HEK293T (cell line): ENCODE results near the gene HACD1.

Experiments
- ARNT ChIP-seq: fragments of 450-650 bp; IDR thresholded peaks from 2 replicates; pipeline ENCODE4 v1.6.1; 2017; ENCODE audit warnings: mild to moderate bottlenecking
- BHLHE40 ChIP-seq: fragments of 450-650 bp; IDR thresholded peaks from 2 replicates; pipeline ENCODE4 v1.6.1; 2016; ENCODE audit warnings: mild to moderate bottlenecking, moderate library complexity, borderline replicate concordance
- CTBP1 ChIP-seq: fragments of 450-650 bp; IDR thresholded peaks from 2 replicates; pipeline ENCODE4 v1.6.1; 2016; ENCODE audit warnings: borderline replicate concordance
- ELF4 ChIP-seq: fragments of 450-650 bp; IDR thresholded peaks from 2 replicates; pipeline ENCODE4 v1.6.1; 2017; ENCODE audit warnings: antibody characterized with exemption
- FOXA1 ChIP-seq: fragments of 450-650 bp; IDR thresholded peaks from 2 replicates; pipeline ENCODE4 v1.6.1; 2016; ENCODE audit warnings: mild to moderate bottlenecking
- FOXK2 ChIP-seq: fragments of 450-650 bp; IDR thresholded peaks from 2 replicates; pipeline ENCODE4 v1.6.1; 2016; ENCODE audit warnings: mild to moderate bottlenecking
- FOXM1 ChIP-seq: fragments of 450-650 bp; IDR thresholded peaks from 2 replicates; pipeline ENCODE4 v1.6.1; 2017; ENCODE audit warnings: mild to moderate bottlenecking, borderline replicate concordance
- HDGF ChIP-seq: fragments of 450-650 bp; IDR thresholded peaks from 2 replicates; pipeline ENCODE4 v1.6.1; 2017; ENCODE audit warnings: antibody characterized with exemption, borderline replicate concordance
- L3MBTL2 ChIP-seq: fragments of 450-650 bp; conservative IDR thresholded peaks from 2 replicates; pipeline ENCODE4 v1.6.1; 2016; ENCODE audit warnings: mild to moderate bottlenecking
- LEF1 ChIP-seq: fragments of 450-650 bp; IDR thresholded peaks from 2 replicates; pipeline ENCODE4 v1.6.1; 2017; ENCODE audit warnings: mild to moderate bottlenecking, borderline replicate concordance
- NFRKB ChIP-seq: fragments of 450-650 bp; IDR thresholded peaks from 2 replicates; pipeline ENCODE4 v1.6.1; 2016; ENCODE audit warnings: mild to moderate bottlenecking, moderate library complexity
- SUZ12 ChIP-seq: fragments of 450-650 bp; IDR thresholded peaks from 2 replicates; pipeline ENCODE4 v1.6.1; 2016; ENCODE audit warnings: mild to moderate bottlenecking
- TARDBP ChIP-seq: fragments of 450-650 bp; IDR thresholded peaks from 2 replicates; pipeline ENCODE4 v1.6.1; 2016

DNA sequence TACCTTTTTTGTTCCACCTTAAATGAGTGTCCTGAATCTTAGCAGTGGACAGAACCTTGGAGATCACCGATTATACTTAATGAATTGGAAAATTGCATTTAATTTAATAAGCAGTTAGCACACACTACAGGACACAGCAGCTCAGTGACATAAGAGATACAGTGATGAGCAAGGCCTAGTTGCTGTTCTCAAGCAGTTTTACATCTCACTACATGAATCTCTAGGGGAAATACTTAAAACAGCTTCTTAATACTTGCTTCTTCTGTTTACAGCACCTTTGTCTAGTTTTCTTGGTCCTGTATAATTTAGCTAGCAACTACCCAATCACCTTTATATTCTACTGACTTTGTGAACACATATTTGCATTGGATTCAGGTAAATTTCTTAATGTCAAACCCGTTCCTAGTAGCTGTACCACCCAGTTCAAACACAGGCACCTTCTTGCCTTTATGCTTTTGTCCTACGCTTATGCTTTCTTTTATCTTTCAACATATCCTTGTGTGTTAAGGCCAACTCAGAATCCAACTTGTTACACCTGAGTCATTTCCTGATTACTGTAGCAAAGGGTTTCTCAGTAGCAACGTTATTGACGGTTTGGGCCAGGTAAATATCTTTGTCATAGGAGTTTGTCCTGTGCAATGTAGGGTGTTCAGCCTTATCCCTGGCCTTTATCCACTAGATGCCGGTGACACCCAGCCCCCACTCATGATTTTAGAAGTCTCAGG is 28.6 kb upstream of the HACD1 start:
- TF ChIP-seq SUZ12 (no peak), L3MBTL2 (no peak), FOXA1 (no peak), LEF1 (no peak), FOXK2 (no peak), HDGF (no peak), TARDBP (no peak), ELF4 (no peak), BHLHE40 (no peak), ARNT (no peak), CTBP1 (no peak), FOXM1 (no peak), NFRKB (no peak)
